ENCODE results near the gene STX18.

The STX18 gene

GRCh38 chr4:4427886-4428285 lies 114.0 kb downstream of the STX18 start:
- H3K4me3 ChIP-seq (replicated peaks; ENCODE audit: low read depth, low read length) = no peak overlapping the region
- TF ChIP-seq CTCF (IDR thresholded peaks at IDR 0.05; ENCODE audit: low read depth, low read length, missing control alignments) = no peak
- no peak for DNase-seq (ENCODE audit: extremely low read depth, low read depth)

DNA sequence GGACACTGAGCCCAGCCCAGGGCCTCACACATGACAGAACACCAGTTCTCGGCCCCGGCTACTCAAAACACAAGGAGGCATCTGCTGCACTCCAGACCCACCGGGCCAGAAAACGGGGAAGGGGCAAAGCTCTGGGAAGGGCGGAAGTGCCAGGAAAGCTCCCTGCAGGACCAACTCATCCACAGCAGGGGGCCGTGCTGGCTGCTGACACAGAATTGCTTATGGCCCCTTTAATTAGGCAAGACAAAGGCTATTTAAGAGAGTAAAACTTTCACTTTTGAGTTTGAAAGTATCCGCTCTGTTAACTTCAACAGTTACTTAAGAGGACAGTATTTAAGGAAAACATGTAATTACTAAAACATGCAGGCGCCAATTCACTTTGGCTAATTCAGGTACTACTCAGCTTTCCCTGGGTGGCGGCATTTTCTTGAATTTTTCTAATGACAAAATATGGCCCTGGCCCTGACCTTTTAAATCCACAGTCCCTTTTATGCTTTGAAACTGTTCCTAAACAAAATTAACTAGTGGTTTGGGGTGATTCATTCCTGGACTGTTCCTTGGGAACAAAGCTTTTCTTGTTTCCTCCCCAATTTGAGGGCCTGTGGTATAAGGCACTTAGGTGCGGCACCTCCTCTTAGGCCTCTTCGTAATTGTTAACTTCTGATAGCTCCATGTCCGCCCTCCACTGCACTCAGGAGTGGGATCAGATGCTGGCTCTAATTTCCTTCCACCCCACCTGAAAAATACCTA lies 114.6 kb downstream of the STX18 start:
- no peak overlapping the region for H3K4me3 ChIP-seq (replicated peaks; ENCODE audit: low read depth, low read length)
- no peak for TF ChIP-seq CTCF (IDR thresholded peaks at IDR 0.05; ENCODE audit: low read depth, low read length, missing control alignments)
- no peak for DNase-seq (ENCODE audit: extremely low read depth, low read depth)

- DNase-seq (ENCODE audit: extremely low read depth, low read depth) = no peak
- no peak for TF ChIP-seq CTCF (IDR thresholded peaks at IDR 0.05; ENCODE audit: low read depth, low read length, missing control alignments)
Measured at GRCh38 chr4:4426511-4427120, 115.2 kb downstream of the STX18 start.

DNA sequence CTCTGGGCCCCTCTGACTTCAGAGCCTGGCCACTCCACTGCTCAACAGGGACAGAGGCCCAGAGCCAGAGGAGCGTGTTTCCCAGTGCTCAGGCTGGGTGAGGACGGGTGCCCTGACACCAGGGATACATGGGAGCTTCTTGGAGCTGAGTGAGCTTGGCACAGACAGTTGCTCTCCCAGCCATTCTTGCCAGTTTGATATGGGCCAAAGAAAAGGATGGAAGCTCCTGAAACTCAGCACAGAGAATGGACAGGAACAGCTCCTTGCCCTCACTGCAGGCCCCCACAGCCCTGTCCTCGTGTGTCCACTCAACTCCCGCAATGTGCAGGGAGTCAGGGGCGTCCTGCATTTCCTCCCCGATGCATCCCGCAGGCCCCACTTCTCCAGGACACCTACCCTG lies 116.2 kb downstream of the STX18 start:
- H3K4me3 ChIP-seq (replicated peaks; ENCODE audit: low read depth, low read length) = no peak overlapping the region
- no peak for DNase-seq (ENCODE audit: extremely low read depth, low read depth)
- no peak for TF ChIP-seq CTCF (IDR thresholded peaks at IDR 0.05; ENCODE audit: low read depth, low read length, missing control alignments)

More at GRCh38 chr4:4426511-4427120, 115.2 kb downstream of the STX18 start:
- H3K4me3 ChIP-seq (replicated peaks; ENCODE audit: low read depth, low read length) = no peak overlapping the region

DNA sequence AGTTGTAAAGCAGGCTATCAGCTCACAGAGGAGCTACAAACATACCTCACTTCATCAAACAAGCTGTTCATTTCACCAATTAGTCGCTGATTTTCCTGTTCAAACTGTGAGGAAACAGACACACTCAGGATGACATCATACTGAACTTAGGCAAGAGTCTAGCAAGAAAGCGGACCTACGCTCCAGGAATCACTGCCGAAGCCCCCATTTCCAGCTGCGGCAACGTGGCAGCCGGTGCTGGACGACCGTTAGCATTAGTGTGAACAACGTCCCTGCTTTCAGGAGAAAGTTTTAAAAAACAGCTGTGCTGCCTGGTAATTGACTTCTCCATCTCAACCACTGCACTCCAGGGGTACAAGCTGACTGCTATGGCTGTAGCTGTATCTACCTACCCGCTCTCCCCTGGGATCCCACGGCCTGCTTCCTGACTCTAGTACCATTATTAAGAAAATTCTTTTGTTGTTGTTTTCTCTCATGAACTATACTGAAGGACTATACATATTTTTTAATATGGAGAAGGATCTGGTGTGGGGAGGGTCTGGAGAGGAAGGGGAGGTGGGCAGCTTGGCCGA lies 116.6 kb downstream of the STX18 start:
- DNase-seq (ENCODE audit: extremely low read depth, low read depth) = no peak
- no peak for TF ChIP-seq CTCF (IDR thresholded peaks at IDR 0.05; ENCODE audit: low read depth, low read length, missing control alignments)
- H3K4me3 ChIP-seq (replicated peaks; ENCODE audit: low read depth, low read length) = no peak overlapping the region

- no peak for TF ChIP-seq CTCF (IDR thresholded peaks at IDR 0.05; ENCODE audit: low read depth, low read length, missing control alignments)
- no peak overlapping the region for H3K4me3 ChIP-seq (replicated peaks; ENCODE audit: low read depth, low read length)
- DNase-seq (ENCODE audit: extremely low read depth, low read depth) = no peak
Measured at GRCh38 chr4:4424499-4425115, 117.2 kb downstream of the STX18 start.

All from HFF-Myc (cell line).